ENCODE data around the gene HES1. TPM values are rescaled to one million over a fixed set of nuclear protein-coding genes. Genes with fewer than 3 reads are reported as not detected.

Gene HES1
- total and polyA plus RNA-seq, 7 donors, result 6.5 to 33.3 (median 10.9) TPM

DNA sequence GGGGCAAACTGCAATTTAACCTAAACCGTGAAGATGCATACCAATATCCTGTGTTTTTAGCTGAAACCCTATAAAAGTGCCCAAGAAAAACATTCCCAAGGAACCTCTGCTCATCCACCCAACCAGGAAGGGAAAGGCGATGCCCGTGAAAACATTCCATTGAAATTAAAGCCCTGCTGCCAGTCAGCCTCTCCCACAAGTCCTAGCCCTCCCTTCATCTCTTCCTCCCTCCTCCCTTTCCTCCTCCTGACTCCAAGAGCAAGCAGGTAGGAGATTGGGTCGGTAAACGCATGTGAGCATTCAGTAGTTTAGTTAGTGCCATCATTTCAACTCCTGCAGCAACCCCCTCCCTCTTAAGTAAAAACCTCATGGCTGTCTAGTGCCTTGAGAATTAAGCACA is 27.7 kb downstream of the HES1 start:
- Histone ChIP-seq H3K9me3 (no peaks in the 10 kb centered on the region), H3K4me3 (no peak overlapping the region), H3K27me3 (ENCODE audit: insufficient read depth in 3 of 3, low read length in 2 of 3) (no peaks in the 10 kb centered on the region), H3K27ac (no peak overlapping the region), H3K4me1 (no peaks in the 10 kb centered on the region), H3K36me3 (ENCODE audit: insufficient read depth in 1 of 2, low read depth in 1 of 2) (no peaks in the 10 kb centered on the region)
- ATAC-seq, result no peak
- intact Hi-C loops (cut with DNase I), result no loop called here
- WGBS, 3 donors, result 54 to 74% (median 61%) methylated on average over 5 of the region's 5 CpGs
- TF ChIP-seq CTCF (IDR thresholded peaks at IDR 0.05), result no peak
- no peak for DNase-seq

DNA sequence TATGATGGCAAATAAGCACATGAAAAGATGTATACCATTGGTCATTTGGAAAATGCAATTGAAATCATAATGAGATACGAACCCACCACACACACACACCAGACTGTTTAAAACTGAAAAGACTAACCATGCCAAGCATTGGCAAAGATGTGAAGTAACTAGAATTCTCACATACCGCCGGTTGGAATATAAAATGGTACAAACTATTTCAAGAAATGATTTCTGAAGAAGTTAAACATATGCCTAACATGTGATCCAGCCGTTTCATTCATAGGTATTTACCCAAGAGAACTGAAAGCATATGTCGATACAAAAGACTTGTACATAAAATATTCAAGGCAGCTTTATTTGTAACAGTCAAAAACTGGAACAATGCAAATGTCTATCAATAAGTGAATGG is 28.9 kb downstream of the HES1 start:
- Histone ChIP-seq H3K36me3 (ENCODE audit: insufficient read depth in 1 of 2, low read depth in 1 of 2) (no peaks in the 10 kb centered on the region), H3K9me3 (no peaks in the 10 kb centered on the region), H3K4me3 (no peak overlapping the region), H3K27me3 (ENCODE audit: insufficient read depth in 3 of 3, low read length in 2 of 3) (no peaks in the 10 kb centered on the region), H3K27ac (no peak overlapping the region), H3K4me1 (no peaks in the 10 kb centered on the region)
- no peak for ATAC-seq
- no peak for TF ChIP-seq CTCF (IDR thresholded peaks at IDR 0.05)
- no peak for DNase-seq
- WGBS, 3 donors, result 86 to 89% (median 88%) methylated on average over 5 of the region's 5 CpGs
- intact Hi-C loops (cut with DNase I), result no loop called here

DNA sequence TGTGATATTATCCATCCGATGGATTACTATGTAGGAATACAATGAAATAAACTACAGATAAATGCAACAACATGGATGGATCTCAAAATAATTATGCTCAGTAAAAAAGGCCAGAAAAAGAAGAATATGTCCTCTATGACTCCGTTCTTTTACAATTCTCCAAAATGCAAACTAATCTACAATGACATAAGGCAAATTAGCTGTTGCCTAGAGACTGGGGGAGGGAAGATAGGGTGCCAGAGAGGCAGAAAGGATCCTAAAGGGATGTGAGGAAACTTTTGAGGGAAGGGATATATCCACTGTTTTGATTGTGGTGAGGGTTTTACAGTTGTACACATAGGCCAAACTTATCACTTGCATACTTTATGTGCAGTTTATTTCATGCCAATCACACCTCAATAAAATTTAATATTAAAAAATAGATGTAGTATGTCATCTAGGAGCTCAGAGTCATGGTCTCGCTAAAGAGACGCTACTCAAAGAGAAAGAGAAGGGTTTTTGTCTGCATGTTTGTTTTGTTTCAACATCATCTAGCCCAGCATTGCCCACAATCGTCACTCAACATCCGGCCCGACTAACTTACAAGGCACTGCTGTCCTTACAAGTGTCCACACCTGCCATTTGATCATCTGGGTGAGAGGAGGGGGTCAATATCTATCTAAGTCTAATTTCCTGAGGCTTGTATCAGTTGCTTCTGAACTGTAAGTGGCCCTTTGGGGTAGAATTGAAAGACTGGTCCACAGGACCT is 29.5 kb downstream of the HES1 start:
- no peaks in the 10 kb centered on the region for H3K4me1 ChIP-seq
- 88 to 91% (median 90%) methylated on average over 7 of the region's 7 CpGs for WGBS, 3 donors
- no peak overlapping the region for H3K27ac ChIP-seq
- no peak overlapping the region for H3K4me3 ChIP-seq
- intact Hi-C loops (cut with DNase I), result no loop called here
- H3K9me3 ChIP-seq, result no peaks in the 10 kb centered on the region
- DNase-seq, result no peak
- no peak for TF ChIP-seq CTCF (IDR thresholded peaks at IDR 0.05)
- ATAC-seq, result no peak
- no peaks in the 10 kb centered on the region for H3K36me3 ChIP-seq (ENCODE audit: insufficient read depth in 1 of 2, low read depth in 1 of 2)
- no peaks in the 10 kb centered on the region for H3K27me3 ChIP-seq (ENCODE audit: insufficient read depth in 3 of 3, low read length in 2 of 3)

GRCh38 chr3:194166682-194167479 is 30.9 kb downstream of the HES1 start:
- ATAC-seq, result no peak
- Histone ChIP-seq H3K27me3 (ENCODE audit: insufficient read depth in 3 of 3, low read length in 2 of 3) (no peaks in the 10 kb centered on the region), H3K4me1 (no peaks in the 10 kb centered on the region), H3K4me3 (no peak overlapping the region), H3K9me3 (no peaks in the 10 kb centered on the region), H3K36me3 (ENCODE audit: insufficient read depth in 1 of 2, low read depth in 1 of 2) (no peaks in the 10 kb centered on the region), H3K27ac (no peak overlapping the region)
- DNase-seq, result no peak
- no peak for TF ChIP-seq CTCF (IDR thresholded peaks at IDR 0.05)
- intact Hi-C loops (cut with DNase I), result no loop called here
- WGBS, 3 donors, result 42 to 46% (median 45%) methylated on average over 16 of the region's 16 CpGs
